A549 (cell line): ENCODE results near the gene EVC2. TPM values are rescaled to one million over a fixed set of nuclear protein-coding genes. Genes with fewer than 3 reads are reported as not detected.

ENCODE experiments used
- ATAC-seq, 2 experiments: fragments of 200-7000 bp in 1 of 2; fragments of >200 bp in 1 of 2; cut with Nextera tagmentation in 1 of 2; cut with Tn5 transposase in 1 of 2; 3 replicates each; pipeline versions ENCODE4 v1.8.0 to v1.9.1; 2018 to 2020; ENCODE audit warnings: mild to moderate bottlenecking in 1 of 2, moderate library complexity in 1 of 2
- CTCF ChIA-PET: fragments of 300-600 bp; sonication (Branson Sonifier 250); formaldehyde crosslinking; extraction: SDS; loops from one replicate; lab custom pipeline; 2021; ENCODE audit warnings: antibody characterized with exemption, inconsistent platforms; lab: Yijun Ruan, JAX
- POLR2A ChIA-PET: fragments of 350-600 bp; formaldehyde crosslinking; extraction: SDS; loops from one replicate; lab custom pipeline; 2021; ENCODE audit warnings: antibody characterized with exemption, inconsistent platforms; lab: Yijun Ruan, JAX
- DNase-seq, 2 experiments: peaks; one replicate each; pipeline versions ENCODE4 v3.0.0 to v3.0.0-alpha.2; 2011 to 2016; ENCODE audit warnings: low read depth in 1 of 2, low spot score in 1 of 2
- FAIRE-seq: peaks from 2 replicates; lab custom pipeline; 2011; peaks lifted over from hg19 to GRCh38; lab: Jason Lieb, UNC
- H3K27ac ChIP-seq, 2 experiments: fragments of >200 bp; sonication (Bioruptor Twin); formaldehyde crosslinking; 3 replicates each; pipeline ENCODE4 v1.5.1; 2016 to 2017
- H3K4me1 ChIP-seq: fragments of >200 bp; sonication (Bioruptor Twin); formaldehyde crosslinking; 3 replicates; pipeline ENCODE4 v1.6.1; 2016
- H3K4me2 ChIP-seq: fragments of >200 bp; sonication (Bioruptor Twin); formaldehyde crosslinking; 3 replicates; pipeline ENCODE4 v1.6.1; 2016
- H3K4me3 ChIP-seq: fragments of >200 bp; sonication (Bioruptor Twin); formaldehyde crosslinking; 3 replicates; pipeline ENCODE4 v1.5.1; 2016
- H3K9me3 ChIP-seq: fragments of >200 bp; sonication (Bioruptor Twin); formaldehyde crosslinking; 3 replicates; pipeline ENCODE4 v1.6.1; 2016
- CBX8 ChIP-seq: fragments of 200-600 bp; sonication (generic); IDR thresholded peaks from 2 replicates; pipeline ENCODE4 v1.6.1; 2016
- EP300 ChIP-seq, 2 experiments: fragments of >200 bp; sonication (Bioruptor Twin); formaldehyde crosslinking; IDR thresholded peaks; 2 replicates in 1 of 2; 3 replicates in 1 of 2; pipeline ENCODE4 v1.6.1; 2016 to 2017
- FOSL2 ChIP-seq, 2 experiments: fragments of 450-650 bp in 1 of 2; fragments of >200 bp in 1 of 2; sonication (Bioruptor Twin) in 1 of 2; formaldehyde crosslinking; IDR thresholded peaks; 2 replicates each; pipeline versions ENCODE4 v1.5.0 to v1.6.1; 2016 to 2020; ENCODE audit warnings: mild to moderate bottlenecking in 1 of 2, moderate library complexity in 1 of 2
- HES2 ChIP-seq: fragments of >200 bp; sonication (Bioruptor Twin); formaldehyde crosslinking; IDR thresholded peaks from 2 replicates; pipeline ENCODE4 v1.6.1; 2016
- HOXA7 ChIP-seq: fragments of 250-450 bp; sonication (Bioruptor Pico); IDR thresholded peaks from 2 replicates; pipeline ENCODE4 v1.5.0; 2020; ENCODE audit warnings: mild to moderate bottlenecking, moderate library complexity
- HOXB5 ChIP-seq: fragments of 250-450 bp; sonication (Bioruptor Pico); IDR thresholded peaks from 2 replicates; pipeline ENCODE4 v1.5.0; 2020; ENCODE audit warnings: mild to moderate bottlenecking, moderate library complexity
- KDM5A ChIP-seq: fragments of 200-600 bp; sonication (generic); IDR thresholded peaks from 2 replicates; pipeline ENCODE4 v1.6.1; 2016; ENCODE audit warnings: antibody characterized with exemption, mild to moderate bottlenecking
- MYC ChIP-seq: IDR thresholded peaks from 2 replicates; pipeline ENCODE4 v1.6.1; 2012; ENCODE audit warnings: mild to moderate bottlenecking, inconsistent platforms, low read length, improper control_type of control experiment, borderline replicate concordance
- NFE2L2 ChIP-seq: fragments of 150-350 bp; conservative IDR thresholded peaks from 2 replicates; pipeline ENCODE4 v1.6.1; 2014; ENCODE audit warnings: low read length
- PBX3 ChIP-seq: IDR thresholded peaks from 2 replicates; pipeline ENCODE4 v1.6.1; 2012
- POLR2A ChIP-seq: IDR thresholded peaks from 2 replicates; pipeline ENCODE4 v1.6.1; 2012; ENCODE audit warnings: mild to moderate bottlenecking, low read length
- POLR2AphosphoS2 ChIP-seq: conservative IDR thresholded peaks from 2 replicates; pipeline ENCODE4 v1.6.1; 2012; ENCODE audit warnings: low read length, improper control_type of control experiment, inconsistent platforms
- RAD21 ChIP-seq, 2 experiments: fragments of >200 bp in 1 of 2; sonication (Bioruptor Twin) in 1 of 2; formaldehyde crosslinking in 1 of 2; IDR thresholded peaks in 1 of 2; conservative IDR thresholded peaks in 1 of 2; 2 replicates in 1 of 2; 3 replicates in 1 of 2; pipeline ENCODE4 v1.6.1; 2012 to 2018; ENCODE audit warnings: inconsistent platforms in 1 of 2
- RARB ChIP-seq: fragments of 250-450 bp; sonication (Bioruptor Pico); IDR thresholded peaks from 2 replicates; pipeline ENCODE4 v1.8.0; 2021; ENCODE audit warnings: mild to moderate bottlenecking, moderate library complexity
- RCOR1 ChIP-seq: fragments of 150-350 bp; IDR thresholded peaks from 2 replicates; pipeline ENCODE4 v1.6.1; 2014; ENCODE audit warnings: antibody characterized with exemption, low read length, low read depth
- SREBF2 ChIP-seq: fragments of 450-650 bp; IDR thresholded peaks from 2 replicates; pipeline ENCODE4 v1.6.1; 2014; ENCODE audit warnings: mild to moderate bottlenecking, moderate library complexity
- TP53 ChIP-seq: fragments of 250-450 bp; sonication (Bioruptor Pico); IDR thresholded peaks from 2 replicates; pipeline ENCODE4 v1.5.0; 2021; ENCODE audit warnings: mild to moderate bottlenecking, moderate library complexity
- ZC3H11A ChIP-seq: fragments of 450-650 bp; IDR thresholded peaks from 2 replicates; pipeline ENCODE4 v1.6.1; 2014; ENCODE audit warnings: antibody characterized with exemption, mild to moderate bottlenecking
- ZNF302 ChIP-seq: fragments of 250-450 bp; sonication (Bioruptor Pico); IDR thresholded peaks from 2 replicates; pipeline ENCODE4 v1.9.0; 2021; ENCODE audit warnings: inconsistent platforms, mild to moderate bottlenecking, moderate library complexity
- ZSCAN20 ChIP-seq: fragments of 250-450 bp; sonication (Bioruptor Pico); IDR thresholded peaks from 2 replicates; pipeline ENCODE4 v1.8.0; 2022; ENCODE audit warnings: mild to moderate bottlenecking, moderate library complexity
- WGBS: methylation state at CpG from one replicate; pipeline ENCODE4 v1.1.6; 2017; ENCODE audit errors: missing lambda C conversion rate; 5-methylcytosine and 5-hydroxymethylcytosine counted together
- polyA plus RNA-seq, 4 experiments: library from polyadenylated mRNA; depleted of rRNA in 3 of 4; stranded (reverse); fragments of >200 nt; fragmentation: RNase III in 1 of 4; extraction: RNeasy Plus Mini Kit Qiagen cat#74134 plus additional on column Dnase treatment in 1 of 4; gene quantifications; 2 replicates in 3 of 4; 3 replicates in 1 of 4; pipeline ENCODE4 v1.2.3, GENCODE V29; 2011 to 2017
- TF ChIP-seq, protein P1 (sequence below): fragments of 250-450 bp; sonication (Bioruptor Pico); IDR thresholded peaks from 2 replicates; pipeline ENCODE4 v1.5.0; 2021; ENCODE audit warnings: mild to moderate bottlenecking, moderate library complexity, borderline replicate concordance
- TF ChIP-seq, protein P2 (sequence below): fragments of 450-650 bp; IDR thresholded peaks from 2 replicates; pipeline ENCODE4 v1.6.1; 2014; ENCODE audit warnings: antibody characterized with exemption

Gene EVC2
- polyA plus RNA-seq, 2 of the 4 experiments (the other 2 are of a cell fraction) = 0.96 to 1.5 TPM

- H3K27ac ChIP-seq = no peak overlapping the region
- 89% methylated on average over 4 of the region's 4 CpGs for WGBS
- H3K4me3 ChIP-seq = no peak overlapping the region
- ATAC-seq (no peak), DNase-seq (no peak)
- H3K4me1 ChIP-seq = peaks cover 30% of the 10 kb centered on the region
- peaks cover 9% of the 10 kb centered on the region for H3K9me3 ChIP-seq
- H3K4me2 ChIP-seq = no peak overlapping the region
- ChIA-PET CTCF (no interaction called here), POLR2A (no interaction called here)
- TF ChIP-seq ZSCAN20 (no peak), ZNF302 (CRISPR knock-in tag) (no peak), NFE2L2 (no peak), HOXB5 (CRISPR knock-in tag) (no peak), KDM5A (no peak), RARB (CRISPR knock-in tag) (no peak), EP300 (IDR thresholded peaks at IDR 0.05) (no peak), ZC3H11A (no peak), POLR2A (no peak), HES2 (no peak), HOXA7 (CRISPR knock-in tag) (no peak), MYC (no peak), RAD21 (conservative IDR thresholded peaks at IDR 0.05 in 1 of 2, IDR thresholded peaks at IDR 0.05 in 1 of 2) (no peak)
- TF ChIP-seq, all 56 proteins: peak for 0
- FAIRE-seq = no peak
These were observed 9.2 kb upstream of the EVC2 start for GRCh38 chr4:5717449-5718158.

DNA sequence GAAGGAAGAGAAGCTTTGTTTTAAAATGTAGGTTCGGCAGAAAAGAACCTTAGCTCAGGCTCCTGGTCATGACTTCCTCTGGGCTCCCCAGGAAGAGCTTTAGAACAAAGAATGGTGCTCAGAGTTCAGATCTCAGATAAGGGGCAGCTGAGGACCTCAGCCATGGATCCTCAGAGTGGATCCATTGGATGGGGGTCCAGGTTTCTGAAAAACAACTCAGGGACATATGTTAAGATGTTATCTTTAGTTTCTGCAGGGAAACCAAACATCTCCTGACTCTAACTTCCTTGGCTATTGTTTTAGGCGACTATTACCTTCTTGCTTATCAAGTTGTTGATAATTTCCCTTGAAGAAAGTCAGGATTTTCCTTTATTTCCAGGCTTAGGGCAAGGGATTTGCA, 8.0 kb upstream of the EVC2 start:
- H3K4me3 ChIP-seq = no peak overlapping the region
- DNase-seq (no peak), FAIRE-seq (no peak), ATAC-seq (no peak)
- H3K4me1 ChIP-seq = peaks cover 27% of the 10 kb centered on the region
- POLR2A ChIA-PET = no interaction called here
- H3K9me3 ChIP-seq = peaks cover 9% of the 10 kb centered on the region
- H3K4me2 ChIP-seq = no peak overlapping the region
- TF ChIP-seq ZSCAN20 (no peak), CBX8 (no peak), ZC3H11A (no peak), FOSL2 (IDR thresholded peaks at IDR 0.05) (no peak), FOSL2 (CRISPR knock-in tag; IDR thresholded peaks at IDR 0.05) (no peak), TP53 (CRISPR knock-in tag) (no peak), SREBF2 (no peak), RCOR1 (no peak), MYC (no peak), RARB (CRISPR knock-in tag) (no peak), PBX3 (no peak), POLR2AphosphoS2 (no peak)
- TF ChIP-seq, protein P1, sequence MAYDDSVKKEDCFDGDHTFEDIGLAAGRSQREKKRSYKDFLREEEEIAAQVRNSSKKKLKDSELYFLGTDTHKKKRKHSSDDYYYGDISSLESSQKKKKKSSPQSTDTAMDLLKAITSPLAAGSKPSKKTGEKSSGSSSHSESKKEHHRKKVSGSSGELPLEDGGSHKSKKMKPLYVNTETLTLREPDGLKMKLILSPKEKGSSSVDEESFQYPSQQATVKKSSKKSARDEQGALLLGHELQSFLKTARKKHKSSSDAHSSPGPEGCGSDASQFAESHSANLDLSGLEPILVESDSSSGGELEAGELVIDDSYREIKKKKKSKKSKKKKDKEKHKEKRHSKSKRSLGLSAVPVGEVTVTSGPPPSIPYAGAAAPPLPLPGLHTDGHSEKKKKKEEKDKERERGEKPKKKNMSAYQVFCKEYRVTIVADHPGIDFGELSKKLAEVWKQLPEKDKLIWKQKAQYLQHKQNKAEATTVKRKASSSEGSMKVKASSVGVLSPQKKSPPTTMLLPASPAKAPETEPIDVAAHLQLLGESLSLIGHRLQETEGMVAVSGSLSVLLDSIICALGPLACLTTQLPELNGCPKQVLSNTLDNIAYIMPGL (CRISPR knock-in tag) = no peak
- TF ChIP-seq, protein P2, sequence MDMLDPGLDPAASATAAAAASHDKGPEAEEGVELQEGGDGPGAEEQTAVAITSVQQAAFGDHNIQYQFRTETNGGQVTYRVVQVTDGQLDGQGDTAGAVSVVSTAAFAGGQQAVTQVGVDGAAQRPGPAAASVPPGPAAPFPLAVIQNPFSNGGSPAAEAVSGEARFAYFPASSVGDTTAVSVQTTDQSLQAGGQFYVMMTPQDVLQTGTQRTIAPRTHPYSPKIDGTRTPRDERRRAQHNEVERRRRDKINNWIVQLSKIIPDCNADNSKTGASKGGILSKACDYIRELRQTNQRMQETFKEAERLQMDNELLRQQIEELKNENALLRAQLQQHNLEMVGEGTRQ = no peak
- no peak overlapping the region for H3K27ac ChIP-seq
- CTCF ChIA-PET = no interaction called here
- WGBS = 96% methylated on average over 2 of the region's 2 CpGs
